GM19193 (cell line): Measurements from ENCODE around the gene DSE.

Experiments
- POLR2A ChIP-seq: IDR thresholded peaks from 4 replicates; pipeline ENCODE4 v1.6.1; 2011; ENCODE audit not compliant: insufficient read depth, insufficient read length; ENCODE audit errors: extremely low read depth

Gene DSE

DNA sequence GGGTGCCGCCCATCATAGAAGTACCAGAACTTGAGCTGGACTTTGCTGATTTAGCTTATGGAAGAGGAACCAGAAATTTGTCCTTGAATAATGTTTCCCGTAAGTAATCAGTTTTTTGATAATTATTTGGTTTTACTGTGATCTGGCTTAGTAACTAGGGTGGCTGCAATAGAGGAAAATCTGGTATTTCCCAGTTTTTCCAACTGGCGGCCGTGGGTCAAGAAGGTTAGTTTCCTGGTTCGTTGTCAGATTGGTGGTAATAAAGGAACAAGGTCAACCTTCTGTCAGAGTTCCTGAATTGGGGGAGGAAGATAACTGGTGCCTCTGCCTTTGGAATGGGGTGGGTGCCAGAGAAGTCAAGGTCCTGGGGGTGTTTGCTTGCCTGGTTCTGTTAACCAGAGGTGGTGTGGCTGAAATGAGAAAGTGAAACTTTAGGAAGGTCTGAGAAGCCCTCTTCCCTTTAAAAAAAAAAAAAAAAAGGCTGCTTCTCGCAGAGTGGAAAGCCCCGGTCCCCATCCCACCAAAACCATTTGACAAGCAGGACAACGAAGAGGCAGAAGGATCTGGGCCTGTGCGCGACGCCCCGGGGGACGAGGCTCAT is 90.7 kb downstream of the DSE start, which contains the start of gene CALHM6:
Gene CALHM6, plus strand, starts transcription at position 45 of the 601 bp plus-strand sequence. Its CDS starts 555 bp downstream, at position 600.
- no peak for TF ChIP-seq POLR2A

DNA sequence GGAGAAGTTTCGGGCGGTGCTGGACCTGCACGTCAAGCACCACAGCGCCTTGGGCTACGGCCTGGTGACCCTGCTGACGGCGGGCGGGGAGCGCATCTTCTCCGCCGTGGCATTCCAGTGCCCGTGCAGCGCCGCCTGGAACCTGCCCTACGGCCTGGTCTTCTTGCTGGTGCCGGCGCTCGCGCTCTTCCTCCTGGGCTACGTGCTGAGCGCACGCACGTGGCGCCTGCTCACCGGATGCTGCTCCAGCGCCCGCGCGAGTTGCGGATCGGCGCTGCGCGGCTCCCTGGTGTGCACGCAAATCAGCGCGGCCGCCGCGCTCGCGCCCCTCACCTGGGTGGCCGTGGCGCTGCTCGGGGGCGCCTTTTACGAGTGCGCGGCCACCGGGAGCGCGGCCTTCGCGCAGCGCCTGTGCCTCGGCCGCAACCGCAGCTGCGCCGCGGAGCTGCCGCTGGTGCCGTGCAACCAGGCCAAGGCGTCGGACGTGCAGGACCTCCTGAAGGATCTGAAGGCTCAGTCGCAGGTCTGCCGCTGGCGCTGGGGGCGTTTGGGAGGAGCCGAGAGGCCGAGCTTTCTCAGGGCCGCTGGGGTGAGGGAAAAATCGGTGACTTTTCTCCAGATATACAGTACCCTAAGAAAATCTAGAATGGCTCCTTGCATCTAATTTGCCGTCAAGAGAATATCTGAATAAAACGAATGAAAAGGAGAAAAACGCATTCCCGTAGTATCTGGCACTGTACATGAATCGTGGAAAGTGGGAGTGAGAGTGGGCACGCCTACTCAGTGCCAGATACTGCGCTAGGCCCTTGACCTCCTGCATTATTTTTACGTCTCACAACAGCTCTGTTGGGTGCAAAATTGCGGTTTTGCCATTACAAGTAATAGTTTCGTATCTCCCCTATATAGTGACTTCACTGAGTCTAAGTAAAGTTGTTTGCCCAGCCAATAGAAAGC is 91.5 kb downstream of the DSE start:
- peak; percentile 54 for TF ChIP-seq POLR2A

DNA sequence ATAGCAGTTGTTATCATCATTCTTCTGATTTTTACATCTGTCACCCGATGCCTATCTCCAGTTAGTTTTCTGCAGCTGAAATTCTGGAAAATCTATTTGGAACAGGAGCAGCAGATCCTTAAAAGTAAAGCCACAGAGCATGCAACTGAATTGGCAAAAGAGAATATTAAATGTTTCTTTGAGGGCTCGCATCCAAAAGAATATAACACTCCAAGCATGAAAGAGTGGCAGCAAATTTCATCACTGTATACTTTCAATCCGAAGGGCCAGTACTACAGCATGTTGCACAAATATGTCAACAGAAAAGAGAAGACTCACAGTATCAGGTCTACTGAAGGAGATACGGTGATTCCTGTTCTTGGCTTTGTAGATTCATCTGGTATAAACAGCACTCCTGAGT is 92.6 kb downstream of the DSE start:
- no peak for TF ChIP-seq POLR2A

DNA sequence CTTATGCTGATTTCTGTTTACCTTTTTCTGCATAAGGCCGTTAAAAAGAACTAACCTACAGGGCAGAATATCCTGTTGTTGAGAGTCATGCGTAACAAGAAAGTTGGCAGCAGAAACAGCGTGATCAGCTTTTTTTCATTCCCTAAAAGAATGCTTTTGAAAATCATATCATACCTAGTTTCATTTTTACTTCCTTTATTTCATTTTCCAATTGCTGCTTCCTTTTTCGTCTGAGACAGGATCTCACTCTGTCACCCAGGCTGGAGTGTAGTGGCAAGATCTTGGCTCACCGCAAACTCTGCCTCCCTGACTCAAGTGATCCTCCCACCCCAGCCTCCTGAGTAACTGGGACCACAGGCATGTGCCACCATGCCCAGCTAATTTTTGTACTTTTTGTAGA is 94.5 kb downstream of the DSE start:
- no peak for TF ChIP-seq POLR2A

DNA sequence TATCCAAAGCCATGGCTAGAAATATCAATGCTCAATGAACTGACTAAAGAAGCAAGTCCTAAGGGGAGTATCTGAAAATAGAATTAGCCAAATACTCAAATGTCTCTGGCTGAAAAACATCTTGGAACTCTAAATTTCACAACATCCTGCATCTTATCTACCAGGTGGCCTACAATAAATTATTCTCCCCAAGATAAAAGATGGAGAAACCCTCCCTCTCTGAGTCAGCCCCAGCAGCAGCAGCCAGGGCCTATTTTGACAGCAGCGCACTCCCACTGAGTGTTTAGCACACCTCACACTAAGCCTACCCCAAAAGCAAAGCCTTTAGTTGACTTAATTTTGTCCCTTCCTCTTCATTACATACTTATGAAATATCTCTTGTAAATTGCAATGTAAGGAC is 96.3 kb downstream of the DSE start:
- TF ChIP-seq POLR2A, result no peak

DNA sequence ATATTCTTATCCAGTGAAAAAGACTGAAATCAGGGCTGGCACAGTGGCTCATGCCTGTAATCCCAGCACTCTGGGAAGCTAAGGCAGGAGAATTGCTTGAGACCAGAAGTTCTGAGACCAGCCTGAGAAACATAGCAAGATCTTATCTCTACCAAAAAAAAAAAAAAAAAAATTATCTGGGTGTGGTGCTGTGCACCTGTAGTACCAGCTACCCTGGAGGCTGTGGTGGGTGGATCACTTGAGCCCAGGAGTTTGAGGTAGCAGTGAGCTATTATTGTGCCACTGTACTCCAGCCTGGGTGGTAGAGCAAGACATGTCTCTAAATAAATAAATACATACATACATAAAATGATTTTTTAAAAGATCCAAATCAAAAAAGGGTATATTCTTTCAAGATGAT is 96.8 kb downstream of the DSE start:
- TF ChIP-seq POLR2A, result no peak

DNA sequence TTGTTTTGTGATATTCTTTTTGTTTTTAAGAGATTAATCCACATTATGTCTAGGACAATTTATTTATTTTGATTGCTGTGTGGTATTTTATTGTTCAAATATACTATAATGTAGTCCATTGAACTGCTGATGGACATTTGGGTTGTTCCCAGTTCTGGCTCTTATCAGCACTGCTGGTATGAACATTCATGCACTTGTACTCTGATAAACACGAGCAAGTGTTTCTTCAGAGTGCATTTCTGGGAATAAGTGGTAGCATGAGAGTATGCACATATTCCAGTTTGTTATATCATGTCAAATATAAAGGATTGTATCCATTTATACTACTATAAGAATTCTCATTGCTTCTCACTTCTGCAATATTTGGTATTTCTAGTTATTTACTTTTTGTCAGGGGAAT is 97.5 kb downstream of the DSE start:
- TF ChIP-seq POLR2A, result no peak

DNA sequence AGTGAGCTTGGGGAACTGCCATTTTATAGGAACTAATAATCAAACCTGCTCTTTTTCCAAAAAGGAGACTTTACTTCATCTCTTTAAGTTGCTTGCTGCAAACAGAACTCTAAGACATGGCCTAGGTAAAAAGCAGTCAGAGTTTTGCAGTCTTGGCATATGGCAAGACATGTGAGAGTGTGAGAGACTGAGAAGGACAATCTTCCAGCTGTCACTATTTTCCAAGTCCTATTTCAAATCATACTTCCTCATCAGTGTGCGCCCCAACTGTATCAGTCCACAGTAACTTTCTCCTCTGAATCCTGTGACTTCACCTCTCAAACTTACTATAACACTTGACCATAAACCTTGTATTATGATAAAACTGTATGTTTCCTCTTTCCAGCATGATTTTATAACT is 100.8 kb downstream of the DSE start:
- TF ChIP-seq POLR2A, result no peak

DNA sequence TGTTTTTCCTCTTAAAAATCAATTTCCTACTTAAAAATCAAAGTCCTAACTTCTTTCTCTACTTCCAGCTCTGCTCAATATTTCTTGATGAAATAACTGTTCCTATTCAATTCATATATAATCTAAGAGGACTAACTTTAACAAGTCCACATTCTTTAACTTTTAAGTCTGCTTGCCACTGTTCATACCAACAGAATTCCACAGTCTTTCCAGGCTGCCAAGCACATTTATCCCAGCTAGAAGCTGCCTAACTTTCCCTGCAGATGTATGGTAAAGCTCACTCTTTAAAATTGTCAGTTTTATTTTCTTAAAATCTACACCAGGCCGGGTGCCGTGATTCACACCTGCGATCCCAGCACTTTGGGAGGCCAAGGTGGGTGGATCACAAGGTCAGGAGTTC is 102.0 kb downstream of the DSE start:
- TF ChIP-seq POLR2A, result no peak

DNA sequence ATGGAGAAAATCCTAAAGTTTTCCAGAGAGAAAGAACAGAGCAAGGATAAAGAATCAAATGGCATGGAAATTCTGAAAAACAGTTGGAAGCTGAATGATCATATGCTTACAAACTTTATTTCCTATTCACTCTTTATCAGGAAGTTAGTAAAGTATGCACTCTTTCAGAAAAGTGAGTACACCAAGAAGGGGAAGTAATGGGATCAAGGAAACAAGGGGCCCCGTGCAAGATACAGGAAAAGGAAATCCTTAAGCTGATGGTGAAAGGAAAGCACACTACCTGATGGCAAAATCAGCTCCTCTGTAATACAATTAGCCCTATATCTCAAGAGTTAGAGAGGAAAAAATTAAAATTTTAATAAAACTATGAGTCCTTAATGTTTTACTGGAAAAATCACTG is 104.4 kb downstream of the DSE start:
- no peak for TF ChIP-seq POLR2A

DNA sequence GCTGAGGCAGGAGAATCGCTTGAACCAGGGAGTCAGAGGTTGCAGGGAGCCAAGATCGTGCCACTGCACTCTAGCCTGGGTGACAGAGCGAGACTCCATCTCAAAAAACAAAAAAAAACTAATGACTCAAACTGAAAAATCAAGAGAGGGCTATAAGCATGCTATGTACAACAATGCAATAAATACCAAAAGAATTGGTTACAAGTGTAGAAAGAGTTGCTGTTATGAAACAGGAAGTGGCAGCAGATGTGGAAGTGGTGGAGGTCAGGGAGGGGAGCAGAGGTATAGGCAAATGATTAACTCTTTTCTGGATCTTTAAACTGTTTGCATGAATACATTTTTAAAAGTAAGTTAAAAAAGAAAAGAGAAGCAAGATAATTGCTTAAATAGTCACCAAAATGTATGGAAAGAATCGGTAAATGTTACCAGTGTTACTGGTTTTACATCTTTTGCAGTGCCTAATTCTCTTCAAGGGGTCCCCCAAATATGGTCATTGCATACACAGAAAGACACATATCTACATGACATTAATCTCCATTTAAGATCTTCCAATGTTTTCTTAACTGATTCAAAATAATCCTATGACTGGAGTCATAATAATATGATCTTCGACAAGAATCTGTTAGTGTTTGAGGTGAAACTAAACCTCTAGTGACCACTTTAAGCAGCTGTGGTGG is 105.4 kb downstream of the DSE start:
- TF ChIP-seq POLR2A, result no peak

DNA sequence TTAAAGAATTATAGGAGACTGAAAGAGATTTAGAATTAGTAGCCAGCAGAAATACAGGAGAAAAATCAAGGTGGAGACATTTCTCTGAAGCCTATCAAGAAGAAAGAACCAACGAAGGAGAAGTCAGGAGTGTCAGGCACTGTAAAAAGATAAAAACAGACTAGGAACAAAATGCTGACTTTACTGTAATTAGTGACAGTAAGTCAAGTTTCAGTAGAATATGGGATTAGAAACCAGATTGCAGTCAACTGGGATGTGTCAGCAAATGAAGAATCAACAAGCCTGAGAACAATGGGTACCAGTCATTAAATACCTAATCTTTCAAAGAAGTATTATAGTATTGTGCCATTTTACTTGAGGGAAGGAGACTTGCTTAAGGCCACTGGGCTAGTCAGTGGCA is 112.0 kb downstream of the DSE start:
- TF ChIP-seq POLR2A, result no peak

DNA sequence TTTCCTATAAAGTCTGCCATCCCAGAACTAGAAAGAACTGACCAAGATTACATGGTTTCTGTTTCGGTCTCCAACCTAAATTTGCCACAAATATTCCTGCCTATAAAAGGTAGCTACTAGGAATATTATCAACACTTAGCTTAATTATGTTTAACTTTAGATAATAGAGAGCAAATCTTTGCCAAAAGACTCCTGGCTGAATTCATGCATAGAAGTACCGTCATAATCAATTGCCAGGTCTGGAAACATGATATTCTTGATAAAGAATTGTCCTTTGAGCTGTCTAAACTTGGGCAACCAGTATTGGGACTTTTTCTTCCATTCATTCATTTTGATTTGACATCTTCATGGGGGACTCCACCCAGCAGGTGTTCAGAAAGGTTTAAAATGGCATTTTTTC is 112.9 kb downstream of the DSE start:
- no peak for TF ChIP-seq POLR2A

DNA sequence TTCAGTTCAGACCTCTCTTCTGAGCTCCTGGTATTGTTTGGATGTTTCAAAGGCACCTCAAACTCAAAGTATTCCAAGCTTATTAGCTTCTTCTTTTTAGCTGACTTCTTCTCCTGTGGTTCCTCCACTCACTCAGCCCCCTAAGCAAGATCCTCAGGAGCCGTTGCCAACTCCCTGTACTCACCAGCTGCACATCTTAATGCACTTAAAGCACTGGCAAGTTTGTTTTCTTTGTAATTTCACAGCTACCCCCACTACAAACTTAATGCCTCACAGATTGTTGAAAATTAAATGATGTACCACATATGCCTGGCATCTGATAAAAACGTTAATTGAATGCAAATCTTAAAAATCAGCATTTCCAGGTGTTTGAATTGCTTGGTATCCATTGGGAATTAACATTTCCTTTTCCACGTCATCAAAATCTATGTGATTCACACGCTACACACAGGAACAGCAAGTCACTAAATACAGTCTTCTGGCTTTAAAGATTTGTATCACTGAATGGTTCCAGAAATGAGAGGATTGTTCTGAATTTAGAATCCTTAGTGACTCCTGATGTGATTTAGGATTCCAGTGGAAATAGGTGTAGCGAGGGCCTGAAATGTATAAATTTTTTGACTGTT is 114.9 kb downstream of the DSE start:
- TF ChIP-seq POLR2A, result no peak
